A204.1 (cell line): Measurements from ENCODE around the gene NANOS2.

Experiments
- FAIRE-seq: peaks from 2 replicates; lab custom pipeline; 2012; peaks lifted over from hg19 to GRCh38; lab: Jason Lieb, UNC

NANOS2 gene

GRCh38 chr19:45913874-45914830 lies at the start of gene NANOS2:
NANOS2 (minus strand) TSS chr19:45914778; CDS start chr19:45914693, 85 bp downstream.
- FAIRE-seq = no peak

GRCh38 chr19:45962021-45962420 lies 47.4 kb upstream of the NANOS2 start:
- no peak for FAIRE-seq

GRCh38 chr19:45960595-45961235 lies 46.1 kb upstream of the NANOS2 start:
- FAIRE-seq = no peak

- FAIRE-seq = no peak
Observed at GRCh38 chr19:45959517-45960025, 45.0 kb upstream of the NANOS2 start.

- no peak for FAIRE-seq
Observed at GRCh38 chr19:45958769-45959516, 44.4 kb upstream of the NANOS2 start.

GRCh38 chr19:45958320-45958719 lies 43.7 kb upstream of the NANOS2 start:
- no peak for FAIRE-seq

GRCh38 chr19:45955905-45956608 lies 41.5 kb upstream of the NANOS2 start:
- no peak for FAIRE-seq

GRCh38 chr19:45954156-45954555 lies 39.6 kb upstream of the NANOS2 start:
- FAIRE-seq = no peak

GRCh38 chr19:45953676-45954075 lies 39.1 kb upstream of the NANOS2 start:
- FAIRE-seq = no peak

GRCh38 chr19:45952686-45953505 lies 38.3 kb upstream of the NANOS2 start:
- no peak for FAIRE-seq

GRCh38 chr19:45952341-45952685 lies 37.7 kb upstream of the NANOS2 start:
- no peak for FAIRE-seq

GRCh38 chr19:45947926-45948325 lies 33.3 kb upstream of the NANOS2 start:
- FAIRE-seq = no peak

GRCh38 chr19:45940515-45940805 lies 25.9 kb upstream of the NANOS2 start:
- no peak for FAIRE-seq

GRCh38 chr19:45939792-45940514 lies 25.4 kb upstream of the NANOS2 start:
- no peak for FAIRE-seq

GRCh38 chr19:45938733-45939319 lies 24.2 kb upstream of the NANOS2 start:
- FAIRE-seq = no peak

GRCh38 chr19:45935267-45935666 lies 20.7 kb upstream of the NANOS2 start:
- no peak for FAIRE-seq

GRCh38 chr19:45934551-45935230 lies 20.1 kb upstream of the NANOS2 start:
- no peak for FAIRE-seq

GRCh38 chr19:45933759-45934158 lies 19.2 kb upstream of the NANOS2 start:
- no peak for FAIRE-seq

GRCh38 chr19:45931055-45931454 lies 16.5 kb upstream of the NANOS2 start:
- FAIRE-seq = no peak

- no peak for FAIRE-seq
Observed at GRCh38 chr19:45929247-45929646, 14.7 kb upstream of the NANOS2 start.
